ENCODE data around the gene IFI6. TPM values are rescaled to one million over a fixed set of nuclear protein-coding genes. Genes with fewer than 3 reads are reported as not detected.
"Not testable (repeated sequence)": the region's sequence is repeated elsewhere in the genome, so short reads cannot be mapped to it uniquely, and the experiment has no call there.

IFI6 gene
- total RNA-seq, 1 donor from 2014 or later: 23.8 TPM

DNA sequence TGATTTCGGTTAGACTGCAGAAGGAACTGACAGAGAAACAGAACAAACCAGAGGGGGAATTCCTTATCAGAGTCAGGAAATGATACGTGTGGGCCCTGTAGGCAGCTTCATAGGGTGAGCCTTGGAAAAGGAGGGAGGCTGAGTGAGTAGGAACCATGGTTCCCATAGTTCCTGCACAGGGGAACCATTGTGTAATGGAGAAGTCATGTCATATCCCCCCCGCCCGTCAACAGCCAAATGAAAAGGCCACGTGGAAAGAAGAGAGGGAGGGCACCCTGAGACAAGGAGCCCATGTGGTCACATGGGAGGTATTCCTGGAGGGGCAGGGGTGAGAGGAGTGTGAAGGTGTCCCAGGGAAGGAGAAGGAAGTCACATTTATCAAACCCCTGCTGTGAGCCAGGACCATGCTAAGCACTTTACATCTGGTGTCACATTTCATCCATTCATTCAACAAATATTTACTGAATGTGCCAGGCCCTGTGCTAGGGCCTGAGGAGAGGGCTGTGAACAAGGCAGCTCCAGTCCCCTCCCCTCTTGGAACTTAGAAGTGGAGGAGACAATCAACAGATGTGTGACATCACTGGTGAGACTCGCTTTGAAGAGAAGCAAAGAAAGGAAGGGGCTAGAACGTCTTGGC lies 21.3 kb downstream of the IFI6 start:
- peak; percentile 91 for DNase-seq

DNA sequence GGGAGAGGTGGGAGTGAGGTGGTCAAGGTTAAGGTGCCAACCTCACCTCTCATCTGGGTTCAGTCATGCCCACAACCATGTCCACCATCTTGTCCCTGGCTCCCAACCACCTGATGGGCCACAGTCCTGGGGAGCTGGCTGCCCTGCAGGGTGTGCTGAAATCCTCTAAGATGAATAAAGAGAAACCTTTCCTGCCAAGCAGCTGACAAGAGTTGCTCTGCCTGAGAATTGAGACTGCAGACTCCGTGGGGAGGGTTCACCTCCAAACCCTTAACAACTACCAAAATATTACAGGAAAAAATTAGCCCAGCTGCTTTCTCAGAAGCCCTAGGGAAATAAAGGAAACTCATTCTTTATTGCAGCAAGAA lies 21.8 kb downstream of the IFI6 start:
- no peak for DNase-seq

DNA sequence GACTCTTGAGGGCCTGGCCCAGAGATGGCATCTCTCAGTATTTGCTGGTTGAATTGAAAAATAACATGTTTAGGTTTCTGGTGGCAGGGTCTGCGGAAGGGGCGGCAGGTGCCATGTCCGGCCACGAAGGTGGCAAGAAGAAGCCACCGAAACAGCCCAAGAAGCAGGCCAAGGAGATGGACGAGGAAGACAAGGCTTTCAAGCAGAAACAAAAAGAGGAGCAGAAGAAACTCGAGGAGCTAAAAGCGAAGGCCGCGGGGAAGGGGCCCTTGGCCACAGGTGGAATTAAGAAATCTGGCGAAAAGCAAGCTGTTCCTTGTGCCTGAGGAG lies 22.7 kb downstream of the IFI6 start:
- no peak for DNase-seq

DNA sequence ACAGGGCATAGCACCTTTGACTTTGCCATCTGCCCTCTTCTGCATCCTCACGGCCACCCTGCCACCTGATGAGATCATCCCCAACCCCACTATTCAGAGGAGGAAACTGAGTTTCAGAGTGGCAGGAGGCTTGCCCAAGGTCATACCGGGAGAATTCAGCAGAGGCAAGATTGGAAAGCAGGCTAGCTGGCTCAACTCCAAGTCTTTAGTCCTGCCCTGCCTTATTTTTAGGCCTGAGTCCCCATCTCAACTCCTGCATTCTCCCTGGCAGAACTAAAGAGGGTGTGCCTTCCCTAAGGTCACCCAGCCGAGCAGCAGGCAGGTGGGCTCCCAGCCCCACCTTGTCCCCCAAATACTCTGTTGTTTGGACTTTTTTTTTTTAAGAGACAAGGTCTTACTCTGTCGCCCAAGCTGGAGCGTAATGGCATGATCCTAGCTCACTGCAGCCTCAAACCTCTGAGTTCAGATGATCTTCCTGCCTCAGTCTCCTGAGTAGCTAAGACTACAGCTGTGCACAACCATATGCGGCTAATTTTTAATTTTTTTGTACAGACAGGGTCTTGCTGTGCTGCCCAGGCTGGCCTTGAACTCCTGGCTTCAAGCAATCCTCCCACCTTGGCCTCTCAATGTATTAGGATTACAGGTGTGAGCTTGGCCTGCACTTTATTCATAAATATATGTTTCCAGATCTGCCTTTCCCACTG lies 23.2 kb downstream of the IFI6 start:
- no peak for DNase-seq

DNA sequence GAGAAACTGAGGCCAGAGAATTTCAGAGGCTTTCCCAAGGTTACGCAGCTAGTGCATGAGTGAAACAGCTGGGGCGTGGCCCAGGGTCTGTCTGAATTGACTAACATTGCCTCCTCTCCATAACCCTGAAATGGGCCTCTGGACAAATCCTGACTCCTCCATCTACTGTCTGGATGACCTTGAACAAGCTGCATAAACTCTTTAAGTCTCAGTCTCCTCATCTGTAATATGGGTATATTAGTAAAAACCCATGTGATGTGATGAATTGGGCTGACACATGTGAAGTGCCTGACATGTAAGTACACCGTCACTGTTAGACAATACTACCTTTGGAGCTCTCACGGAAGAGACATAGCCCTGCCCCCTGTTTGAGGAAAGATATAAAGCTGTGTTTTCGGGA lies 24.7 kb downstream of the IFI6 start:
- no peak for DNase-seq

DNA sequence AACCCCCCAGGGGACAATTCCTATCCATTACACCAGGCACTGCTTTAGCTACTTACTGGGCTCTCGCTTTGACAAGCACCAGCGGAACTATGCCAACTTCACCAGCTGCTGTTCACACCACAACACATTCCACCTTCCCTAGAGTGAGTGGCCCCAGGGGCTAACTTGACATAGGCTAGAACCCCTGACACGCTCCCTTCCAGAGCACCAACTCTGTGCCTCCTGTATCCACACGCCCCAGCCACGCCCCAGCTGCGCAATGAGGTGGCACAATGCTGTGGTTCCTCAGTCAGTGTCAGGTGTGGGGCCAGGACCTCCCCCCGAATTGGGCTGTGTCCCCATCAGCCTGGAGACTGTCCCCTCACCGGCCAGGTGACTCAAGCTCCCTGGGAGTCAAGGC lies 25.3 kb downstream of the IFI6 start:
- DNase-seq: no peak

DNA sequence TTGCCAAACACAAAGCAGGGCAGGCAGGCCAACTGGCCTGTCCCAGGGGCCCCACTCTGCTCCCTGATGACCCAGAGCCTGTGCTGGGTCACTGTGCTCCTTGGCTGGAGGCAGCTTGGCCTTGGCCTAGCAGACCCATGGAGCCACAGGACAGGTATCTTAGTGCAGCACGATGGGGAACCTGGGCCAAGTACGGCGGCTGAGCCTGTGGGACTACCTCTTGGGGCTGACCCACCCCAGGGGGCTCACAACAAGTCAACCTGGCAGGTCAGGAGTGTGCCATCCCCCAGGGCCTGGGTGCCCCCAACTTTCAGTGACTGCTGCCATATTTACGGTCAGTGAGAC lies 26.9 kb downstream of the IFI6 start:
- no peak for DNase-seq

DNA sequence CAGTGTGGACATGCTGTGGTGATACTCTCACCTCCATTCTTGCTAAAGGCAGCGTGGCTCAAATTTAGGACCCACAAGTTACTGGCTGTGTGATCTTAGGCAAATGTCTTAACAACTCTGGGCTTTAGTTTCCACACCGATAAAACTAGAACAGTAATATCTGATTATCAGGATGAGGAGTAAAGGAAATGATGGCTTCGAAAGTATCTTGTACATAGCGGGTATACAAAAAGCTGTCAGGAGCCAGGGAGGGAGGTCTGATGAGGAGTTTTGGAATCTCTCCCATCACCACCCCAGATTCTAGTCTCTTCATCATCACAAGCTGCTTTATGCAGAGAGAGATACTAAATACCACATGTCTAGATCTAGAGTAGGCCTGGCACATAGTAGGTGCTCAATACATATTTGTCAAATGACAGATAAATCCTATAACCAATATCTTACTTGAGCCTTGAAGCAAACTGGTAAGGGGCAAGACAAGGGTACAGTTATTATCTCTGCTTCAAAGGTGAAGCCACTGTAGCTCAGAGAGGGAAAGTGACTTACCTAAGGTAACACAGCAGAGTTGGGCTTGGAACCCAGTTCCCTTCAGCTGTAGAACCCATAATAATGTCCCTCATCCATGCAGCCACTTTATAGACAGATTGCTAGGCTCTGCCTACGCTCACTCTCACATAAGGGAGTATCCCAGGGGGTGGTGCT lies 27.5 kb downstream of the IFI6 start:
- no peak for DNase-seq

DNA sequence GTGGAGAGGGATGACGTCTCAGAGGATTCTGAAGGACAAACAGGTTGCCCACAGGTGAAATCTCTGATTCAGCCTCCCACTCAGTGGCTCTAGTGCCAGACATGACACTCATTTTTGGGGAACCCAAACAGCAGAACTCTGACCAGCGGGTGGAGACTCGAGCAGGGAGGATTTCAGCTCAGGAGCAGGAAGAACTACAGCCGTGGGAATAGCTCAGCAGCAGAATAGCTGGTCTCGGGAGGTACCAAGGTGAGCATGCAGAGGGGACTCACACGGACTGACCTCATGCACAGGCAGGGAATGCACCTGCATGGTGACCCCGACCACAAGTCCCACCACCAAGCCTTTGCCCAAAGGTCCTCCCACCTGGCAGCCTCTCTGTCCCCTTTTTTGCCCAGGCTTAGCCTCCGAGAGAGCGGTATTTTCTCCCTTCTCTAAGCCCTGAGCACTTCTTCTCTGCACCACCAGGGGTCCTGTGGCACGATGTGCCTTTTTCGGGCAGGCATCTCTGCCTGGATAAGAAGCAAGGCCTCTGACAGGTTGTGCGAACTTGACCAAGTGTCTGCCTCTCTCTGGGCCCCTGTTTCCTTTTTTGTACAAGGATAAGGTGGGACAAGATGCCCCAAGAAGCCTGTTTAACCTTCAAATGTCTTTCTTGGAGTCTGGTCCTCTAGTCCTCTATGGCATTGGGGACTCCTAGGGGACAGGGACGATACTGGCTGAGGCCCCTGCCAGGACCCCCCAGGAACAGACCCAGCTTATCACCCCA lies 28.2 kb downstream of the IFI6 start:
- peak; percentile 14 for DNase-seq

DNA sequence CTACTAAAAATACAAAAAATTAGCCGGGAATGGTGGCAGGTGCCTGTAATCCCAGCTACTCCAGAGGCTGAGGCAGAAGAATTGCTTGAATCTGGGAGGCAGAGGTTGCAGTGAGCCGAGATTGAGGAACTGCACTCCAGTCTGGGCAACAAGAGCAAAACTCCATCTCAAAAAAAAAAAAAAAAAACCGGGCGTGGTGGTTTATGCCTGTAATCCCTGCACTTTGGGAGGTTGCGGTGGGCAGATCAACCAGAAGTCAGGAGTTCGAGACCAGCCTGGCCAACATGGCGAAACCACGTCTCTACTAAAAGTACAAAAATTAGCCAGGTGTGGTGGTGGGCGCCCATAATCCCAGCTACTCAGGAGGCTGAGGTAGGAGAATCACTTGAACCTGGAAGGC lies 31.5 kb downstream of the IFI6 start:
- not testable (repeated sequence) for DNase-seq

DNA sequence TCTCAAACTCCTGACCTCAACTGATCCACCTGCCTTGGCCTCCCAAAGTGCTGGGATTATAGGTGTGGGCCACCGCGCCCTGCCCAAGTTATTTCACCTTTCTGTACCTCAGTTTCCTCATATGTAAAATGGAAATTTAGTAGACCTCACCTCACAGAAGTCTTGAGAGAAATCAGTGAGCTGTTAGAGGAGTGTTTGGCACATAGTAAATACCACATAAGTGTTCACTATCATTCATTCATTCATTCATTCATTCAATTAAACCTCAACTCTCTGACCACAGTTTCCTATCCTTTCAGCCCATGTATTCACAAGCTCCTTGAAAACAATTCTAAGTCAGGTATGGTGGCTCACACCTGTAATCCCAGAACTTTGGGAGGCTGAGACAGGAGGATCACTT lies 33.2 kb downstream of the IFI6 start:
- DNase-seq: no peak

DNA sequence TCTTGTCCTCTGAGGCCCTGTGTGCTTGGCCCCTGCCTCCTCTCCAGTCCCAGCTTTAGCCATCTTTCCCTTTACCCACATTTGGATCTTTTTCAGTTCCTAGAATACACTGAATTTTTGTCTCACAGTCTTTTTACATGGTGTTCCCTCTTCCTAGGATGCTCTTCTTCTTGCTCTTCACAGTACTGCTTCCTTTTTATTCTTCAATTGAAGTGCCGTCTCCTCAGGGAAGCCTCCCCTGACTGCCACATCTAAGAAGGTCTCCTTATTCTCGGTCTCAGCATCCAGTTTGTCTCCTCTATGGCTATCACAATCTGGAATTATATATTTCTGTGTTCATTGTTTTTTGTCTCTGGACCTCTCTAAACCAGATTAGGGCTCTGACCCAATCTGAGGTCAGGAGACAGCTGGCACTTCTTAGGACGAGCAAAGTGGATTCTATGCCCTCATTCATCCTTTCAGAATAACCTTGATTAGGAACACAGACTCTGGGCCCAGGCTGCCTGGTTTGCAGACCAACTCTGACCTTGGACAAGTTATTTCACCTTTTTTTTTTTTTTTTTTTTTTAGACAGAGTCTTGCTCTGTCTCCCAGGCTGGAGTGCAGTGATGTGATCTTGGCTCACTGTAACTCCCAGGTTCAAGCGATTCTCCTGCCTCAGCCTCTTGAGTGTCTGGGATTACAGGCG lies 33.8 kb downstream of the IFI6 start:
- no peak for DNase-seq

DNA sequence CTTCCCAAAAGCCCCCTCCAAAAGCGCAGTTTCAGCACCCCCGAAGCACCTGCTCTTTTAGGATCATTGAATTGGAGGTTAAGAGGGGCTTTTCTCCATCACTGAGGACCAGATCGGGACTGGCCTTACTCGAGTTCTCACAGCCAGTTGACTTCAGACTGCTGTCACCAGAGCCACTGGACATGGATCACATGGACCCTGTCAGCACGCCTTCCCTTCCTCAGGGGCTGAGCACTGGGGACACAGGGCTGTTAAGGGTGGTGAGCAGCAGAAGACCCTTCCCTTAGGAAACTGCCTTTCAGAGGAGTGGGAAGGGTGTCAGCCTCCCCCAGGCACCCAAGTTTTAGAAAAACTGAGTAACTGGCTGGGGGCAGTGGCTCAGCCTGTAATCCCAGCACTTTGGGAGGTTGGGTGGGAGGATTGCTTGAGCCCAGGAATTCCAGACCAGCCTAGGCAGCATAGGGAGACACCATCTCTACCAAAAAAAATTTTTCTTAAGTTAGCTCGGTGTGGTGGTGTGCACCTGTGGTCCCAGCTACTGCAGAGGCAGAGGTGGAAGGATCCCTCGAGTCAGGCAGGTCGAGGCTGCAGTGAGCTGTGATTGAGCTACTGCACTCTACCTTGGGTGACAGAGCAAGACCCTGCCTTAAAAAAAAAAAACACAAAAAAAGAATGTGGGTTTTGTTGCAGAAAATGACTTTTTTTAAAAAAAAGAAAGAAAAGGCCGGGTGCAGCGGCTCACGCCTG lies 36.4 kb downstream of the IFI6 start:
- no peak for DNase-seq

DNA sequence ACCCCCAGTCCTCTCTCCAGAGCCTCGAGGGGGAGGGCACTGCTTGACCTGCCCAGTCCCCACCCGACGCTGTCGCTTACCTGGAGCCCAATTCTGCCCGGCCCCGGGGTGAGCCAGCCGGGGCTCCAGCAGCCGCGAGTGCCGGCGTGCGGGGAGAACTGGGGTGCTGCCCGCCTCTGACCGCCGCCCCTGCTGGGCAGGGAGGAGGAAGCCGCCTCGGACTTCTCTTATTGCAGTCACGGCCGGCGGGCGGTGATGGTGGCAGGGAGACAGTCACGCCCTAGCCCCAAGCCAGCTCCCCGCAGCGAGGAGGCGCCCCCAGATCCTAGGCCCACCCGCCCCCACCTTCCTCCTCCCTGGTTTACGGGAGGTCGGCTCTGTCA lies 37.0 kb downstream of the IFI6 start, which contains the start of gene FGR:
TSS of gene FGR (minus strand) at position 201 of the 383 bp plus-strand sequence. CDS start 11,269 bp downstream, outside the sequence.
- no peak for DNase-seq

DNA sequence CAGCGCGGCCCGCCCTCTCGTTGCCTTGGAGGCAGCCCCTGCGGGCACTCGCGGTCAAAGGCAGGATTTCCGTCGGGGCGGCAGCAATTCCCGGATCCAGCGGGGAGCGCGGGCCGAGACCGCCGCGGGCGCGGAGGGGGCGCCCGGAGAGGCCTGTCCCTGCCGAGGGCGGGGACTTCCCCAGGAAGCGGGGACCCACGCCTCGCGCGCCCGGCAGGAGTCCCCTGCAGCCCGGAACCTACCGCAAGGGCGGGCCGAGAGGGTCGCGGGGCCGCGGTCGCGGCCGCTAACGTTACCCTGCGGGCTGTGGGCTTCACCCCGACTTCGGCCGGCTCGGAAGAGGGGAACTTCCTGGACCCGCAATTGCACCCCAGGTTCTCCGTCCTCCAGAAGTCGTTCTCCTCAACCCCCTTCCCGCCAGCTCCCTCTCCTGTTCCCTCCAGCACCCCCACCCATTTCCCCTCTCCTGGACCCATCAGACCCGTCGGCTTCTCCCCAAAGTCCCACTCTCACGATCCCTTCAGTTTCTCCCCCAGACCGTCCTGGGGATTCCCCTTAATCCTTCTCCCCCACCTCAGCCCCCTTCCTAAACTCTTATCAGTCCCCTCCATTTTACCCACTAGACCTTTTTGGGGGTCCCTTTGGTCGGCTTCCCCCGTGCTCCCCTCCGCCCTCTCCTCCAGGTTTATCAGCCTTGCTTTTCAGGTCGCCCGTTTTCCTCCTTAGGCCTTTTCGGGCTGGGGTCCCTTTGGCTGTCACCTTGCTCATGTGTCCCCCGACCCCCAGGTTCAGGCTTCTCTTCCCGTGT lies 37.6 kb downstream of the IFI6 start:
- no peak for DNase-seq

DNA sequence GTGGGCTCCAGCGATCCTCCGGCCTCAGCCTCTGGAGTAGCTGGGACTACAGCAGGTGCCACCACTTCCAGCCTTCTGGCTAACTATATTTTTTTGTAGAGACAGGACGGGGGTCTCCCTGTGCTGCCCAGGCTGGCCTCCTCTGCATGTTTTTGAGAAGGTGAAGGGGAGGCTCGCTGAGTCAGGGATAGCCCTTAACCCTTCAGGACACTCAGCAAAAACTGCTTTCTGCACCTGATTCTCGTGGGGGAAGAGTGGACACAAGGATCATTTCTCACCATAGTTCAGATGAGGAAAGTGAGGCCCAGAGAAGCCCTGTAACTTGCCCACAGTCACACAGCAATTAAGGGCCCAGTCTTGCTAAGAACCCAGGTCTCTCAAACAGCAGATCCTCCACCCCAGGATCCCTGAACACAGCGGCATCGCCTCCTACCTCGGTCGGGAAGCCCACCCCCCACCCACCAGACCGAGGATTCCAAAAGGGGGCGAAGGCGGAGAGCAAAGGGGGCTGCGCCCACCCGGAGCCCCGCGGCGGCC lies 38.3 kb downstream of the IFI6 start:
- DNase-seq: no peak

DNA sequence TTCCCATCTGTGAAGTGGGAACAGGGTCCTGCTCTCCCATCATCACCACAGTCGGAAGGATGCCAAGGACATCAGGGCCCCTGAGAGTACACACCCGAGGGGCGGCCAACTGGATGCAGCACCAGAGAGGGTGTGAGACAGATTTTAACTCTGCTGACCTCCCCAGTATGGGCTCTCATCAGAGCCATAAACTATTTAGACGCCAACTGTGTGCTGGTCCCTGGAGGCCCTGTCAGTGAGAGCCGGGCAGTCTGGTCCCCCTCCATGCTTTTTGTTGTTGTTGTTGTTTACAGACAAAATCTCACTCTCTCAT lies 38.7 kb downstream of the IFI6 start:
- DNase-seq: no peak

DNA sequence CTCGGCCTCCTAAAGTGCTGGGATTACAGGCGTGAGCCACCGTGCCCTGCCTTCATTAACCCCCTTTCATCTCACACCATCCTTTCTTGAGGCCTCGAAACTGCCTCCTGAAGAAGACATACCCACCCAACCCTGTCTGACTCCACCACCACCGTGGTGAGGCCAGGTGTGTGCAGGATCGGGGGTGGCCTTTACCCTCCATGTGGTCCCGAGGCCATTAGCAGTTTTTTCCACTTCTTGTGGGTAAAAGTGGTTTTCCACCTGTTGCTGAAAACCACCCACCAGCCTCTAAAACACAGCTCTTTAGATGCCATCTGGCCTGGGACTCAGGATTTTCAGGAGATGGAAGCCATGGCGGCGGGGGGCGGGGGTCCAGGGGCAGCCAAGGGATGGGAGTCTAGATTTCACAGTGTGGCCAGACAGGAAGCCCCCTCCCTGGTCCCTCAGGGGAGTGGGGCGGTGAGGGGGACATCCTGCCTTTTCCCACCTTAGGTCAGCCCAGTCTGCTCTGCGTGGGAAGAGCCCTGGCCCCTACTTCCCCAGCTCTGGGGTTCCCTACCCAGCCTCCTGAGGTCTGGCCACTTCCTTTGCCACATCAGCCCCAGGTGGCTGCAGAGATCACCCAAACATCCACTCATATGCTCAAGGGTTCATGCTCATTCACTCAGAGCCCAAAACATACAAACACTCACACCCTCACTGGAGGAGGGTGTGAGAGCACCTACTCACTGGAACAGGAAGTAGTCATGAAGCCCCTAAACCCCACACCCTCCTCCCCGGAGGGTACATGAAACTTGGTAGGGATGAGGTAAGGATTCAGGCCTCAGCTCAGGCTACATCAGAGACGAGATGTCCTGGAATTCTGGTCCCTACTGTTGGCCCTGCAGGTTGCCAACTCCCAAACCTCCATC lies 39.4 kb downstream of the IFI6 start:
- DNase-seq: no peak

DNA sequence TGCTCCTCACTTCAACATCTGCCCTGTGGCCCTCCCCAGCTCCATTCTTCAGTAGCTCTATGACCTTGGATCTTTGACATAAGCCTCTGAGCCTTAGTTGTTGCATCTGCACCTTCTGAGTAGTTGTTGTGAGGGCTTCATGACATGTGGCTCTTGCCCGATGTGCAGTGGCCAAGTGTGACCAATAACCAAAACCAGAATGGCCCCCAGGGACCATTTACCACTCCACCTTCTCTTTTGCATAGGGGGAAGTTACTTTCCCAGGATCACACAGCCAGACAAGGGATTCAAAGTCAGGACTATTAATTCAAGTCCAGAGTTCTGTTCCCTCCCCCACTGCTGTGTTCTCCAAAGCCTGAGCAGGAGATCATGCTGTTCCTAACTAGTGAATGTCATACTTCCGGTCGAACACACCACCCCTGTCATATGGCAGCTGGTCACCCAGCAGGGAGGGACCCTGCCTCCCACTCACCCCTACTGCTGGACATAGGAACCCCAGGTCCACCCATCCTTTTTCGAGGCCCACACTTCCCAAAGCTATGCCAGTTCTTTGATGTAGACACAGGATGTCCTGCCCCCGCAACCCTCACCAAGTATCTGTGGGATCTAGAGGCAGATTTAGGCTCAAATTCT lies 41.0 kb downstream of the IFI6 start:
- DNase-seq: no peak
